RWPE2 (cell line): ENCODE measurements around the gene FGF11.
"Not testable (repeated sequence)": the region's sequence is repeated elsewhere in the genome, so short reads cannot be mapped to it uniquely, and the experiment has no call there.

Experiments used
- ATAC-seq: fragments of 200-7000 bp; cut with Tn5 transposase; 3 replicates; pipeline ENCODE4 v1.9.1; 2021; ENCODE audit warnings: low read depth
- DNase-seq: peaks from one replicate; pipeline ENCODE4 v3.0.0-alpha.2; 2020; ENCODE audit warnings: low spot score
- H3K27ac ChIP-seq: fragments of 450-650 bp; 2 replicates; pipeline ENCODE4 v1.5.1; 2017; ENCODE audit warnings: mild to moderate bottlenecking; ENCODE audit not compliant: poor library complexity, severe bottlenecking
- H3K27me3 ChIP-seq: fragments of 250-450 bp; sonication (Bioruptor Pico); 2 replicates; pipeline ENCODE4 v1.5.1; 2021; ENCODE audit warnings: mild to moderate bottlenecking, moderate library complexity; ENCODE audit not compliant: insufficient read depth, poor library complexity, severe bottlenecking
- H3K36me3 ChIP-seq: fragments of 250-450 bp; sonication (Bioruptor Pico); 2 replicates; pipeline ENCODE4 v1.5.1; 2020; ENCODE audit warnings: low read depth, mild to moderate bottlenecking, moderate library complexity
- H3K4me1 ChIP-seq: fragments of 250-450 bp; sonication (Bioruptor Pico); 2 replicates; pipeline ENCODE4 v1.5.1; 2021; ENCODE audit warnings: mild to moderate bottlenecking, moderate library complexity; ENCODE audit not compliant: insufficient read depth, poor library complexity, severe bottlenecking
- H3K4me3 ChIP-seq: fragments of 250-450 bp; sonication (Bioruptor Pico); 2 replicates; pipeline ENCODE4 v1.5.1; 2021; ENCODE audit warnings: mild to moderate bottlenecking, moderate library complexity; ENCODE audit not compliant: severe bottlenecking
- H3K9me3 ChIP-seq: fragments of 250-450 bp; sonication (Bioruptor Pico); 2 replicates; pipeline ENCODE4 v1.5.1; 2021; ENCODE audit warnings: mild to moderate bottlenecking, moderate library complexity; ENCODE audit not compliant: severe bottlenecking
- CTCF ChIP-seq: fragments of 450-650 bp; IDR thresholded peaks from one replicate; pipeline ENCODE4 v1.5.1; 2017; ENCODE audit warnings: mild to moderate bottlenecking, moderate library complexity; ENCODE audit not compliant: poor library complexity, severe bottlenecking

FGF11 gene

GRCh38 chr17:7478276-7479212 is 39.2 kb downstream of the FGF11 start:
- Histone ChIP-seq H3K27ac (peak overlapping the region; percentile 95), H3K27me3 (no peaks in the 10 kb centered on the region), H3K9me3 (no peaks in the 10 kb centered on the region), H3K36me3 (peaks cover 9% of the 10 kb centered on the region; the same call in 1 of the 2 replicates), H3K4me3 (peak overlapping the region; percentile 62), H3K4me1 (peaks cover 24% of the 10 kb centered on the region)
- DNase-seq (no peak), ATAC-seq (peak; percentile 11)
- TF ChIP-seq CTCF = no peak

GRCh38 chr17:7479213-7480088 is 40.1 kb downstream of the FGF11 start, which contains the start of gene ZBTB4:
Gene ZBTB4, minus strand, starts transcription at chr17:7479631. Its CDS starts 12,830 bp downstream, at chr17:7466801.
- peak within 1 kb of the TSS; percentile 62 for H3K4me3 ChIP-seq
- ATAC-seq = no peak
- no peak for TF ChIP-seq CTCF
- H3K9me3 ChIP-seq = no peaks in the 10 kb centered on the region
- H3K27ac ChIP-seq = peak within 1 kb of the TSS; percentile 95
- no peak for DNase-seq
- H3K36me3 ChIP-seq = peaks cover 7% of the 10 kb centered on the region; the same call in 1 of the 2 replicates
- no peaks in the 10 kb centered on the region for H3K27me3 ChIP-seq
- H3K4me1 ChIP-seq = peaks cover 24% of the 10 kb centered on the region

DNA sequence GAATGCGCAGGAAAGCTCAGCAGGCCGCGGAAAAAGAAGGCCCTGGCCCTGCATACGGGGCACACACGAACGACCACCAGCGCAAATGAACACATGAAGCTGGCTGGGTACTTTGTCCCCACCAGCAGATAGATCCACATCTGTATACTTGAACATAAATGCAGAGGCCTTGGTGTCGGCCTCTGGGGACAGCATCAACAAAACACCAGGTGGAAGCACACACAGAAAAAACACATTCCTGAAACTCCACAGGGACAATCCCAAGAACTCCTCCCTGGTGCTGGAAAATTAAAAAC is 40.7 kb downstream of the FGF11 start:
- no peaks in the 10 kb centered on the region for H3K27me3 ChIP-seq
- DNase-seq (no peak), ATAC-seq (no peak)
- H3K36me3 ChIP-seq = peaks cover 5% of the 10 kb centered on the region; the same call in 1 of the 2 replicates
- peak overlapping the region; percentile 95 for H3K27ac ChIP-seq
- no peaks in the 10 kb centered on the region for H3K9me3 ChIP-seq
- H3K4me3 ChIP-seq = peak overlapping the region; percentile 62
- peaks cover 22% of the 10 kb centered on the region for H3K4me1 ChIP-seq
- no peak for TF ChIP-seq CTCF

DNA sequence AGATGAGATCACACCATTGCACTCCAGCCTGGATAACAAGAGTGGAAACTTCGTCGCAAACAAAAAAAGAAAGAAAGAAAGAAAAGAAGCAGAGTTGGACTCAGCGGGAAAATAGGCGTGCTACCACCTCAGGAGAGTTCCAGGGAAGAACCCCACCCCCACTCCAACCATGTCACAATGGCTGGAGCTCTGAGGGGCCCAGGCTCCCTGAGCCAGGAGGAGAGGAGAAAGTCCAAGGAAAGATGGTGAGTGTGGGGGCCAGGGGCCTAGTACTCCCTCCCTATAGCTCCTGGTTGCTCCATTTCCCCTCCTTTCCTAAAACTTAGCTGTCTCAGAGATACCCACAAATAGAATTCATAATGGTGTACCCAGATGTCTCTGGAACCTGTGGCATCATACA is 42.0 kb downstream of the FGF11 start, which contains the start of gene SLC35G6:
SLC35G6 (plus strand) TSS at position 172 of the 400 bp plus-strand sequence; CDS start at position 243, 71 bp downstream.
- not testable (repeated sequence) for H3K9me3 ChIP-seq, ATAC-seq, H3K36me3 ChIP-seq, H3K4me3 ChIP-seq, H3K27me3 ChIP-seq, DNase-seq
- Histone ChIP-seq H3K27ac (peak within 1 kb of the TSS; percentile 95), H3K4me1 (peaks cover 15% of the 10 kb centered on the region)

DNA sequence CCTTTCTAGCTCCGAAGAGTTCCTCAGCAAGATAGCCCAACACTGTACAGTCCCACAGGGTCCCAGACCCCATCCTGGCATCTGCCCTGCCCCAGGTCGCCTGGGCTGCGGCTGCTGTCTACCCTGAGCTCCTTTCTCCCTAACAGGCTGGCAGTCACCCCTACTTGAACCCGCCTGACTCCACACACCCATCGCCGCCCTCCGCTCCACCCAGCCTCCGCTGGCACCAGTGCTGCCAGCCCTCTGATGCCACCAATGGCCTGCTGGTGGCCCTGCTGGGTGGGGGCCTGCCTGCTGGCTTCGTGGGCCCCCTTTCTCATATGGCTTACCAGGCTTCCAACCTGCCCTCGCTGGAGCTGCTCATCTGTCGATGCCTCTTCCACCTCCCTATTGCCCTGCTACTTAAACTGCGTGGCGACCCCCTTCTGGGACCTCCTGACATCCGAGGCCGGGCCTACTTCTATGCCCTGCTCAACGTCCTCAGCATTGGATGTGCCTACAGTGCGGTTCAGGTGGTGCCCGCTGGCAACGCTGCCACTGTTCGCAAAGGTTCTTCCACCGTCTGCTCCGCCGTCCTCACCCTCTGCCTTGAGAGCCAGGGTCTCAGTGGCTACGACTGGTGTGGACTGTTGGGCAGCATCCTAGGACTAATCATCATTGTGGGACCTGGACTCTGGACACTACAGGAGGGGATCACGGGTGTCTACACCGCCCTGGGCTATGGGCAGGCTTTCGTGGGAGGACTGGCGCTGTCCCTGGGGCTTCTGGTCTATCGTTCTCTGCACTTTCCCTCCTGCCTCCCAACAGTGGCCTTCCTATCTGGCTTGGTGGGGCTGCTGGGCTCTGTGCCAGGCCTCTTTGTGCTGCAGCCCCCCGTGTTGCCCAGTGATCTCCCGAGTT is 42.8 kb downstream of the FGF11 start:
- not testable (repeated sequence) for H3K27me3 ChIP-seq, ATAC-seq, H3K36me3 ChIP-seq, H3K4me3 ChIP-seq, DNase-seq, H3K9me3 ChIP-seq
- Histone ChIP-seq H3K27ac (peak overlapping the region; percentile 95), H3K4me1 (peaks cover 17% of the 10 kb centered on the region)

DNA sequence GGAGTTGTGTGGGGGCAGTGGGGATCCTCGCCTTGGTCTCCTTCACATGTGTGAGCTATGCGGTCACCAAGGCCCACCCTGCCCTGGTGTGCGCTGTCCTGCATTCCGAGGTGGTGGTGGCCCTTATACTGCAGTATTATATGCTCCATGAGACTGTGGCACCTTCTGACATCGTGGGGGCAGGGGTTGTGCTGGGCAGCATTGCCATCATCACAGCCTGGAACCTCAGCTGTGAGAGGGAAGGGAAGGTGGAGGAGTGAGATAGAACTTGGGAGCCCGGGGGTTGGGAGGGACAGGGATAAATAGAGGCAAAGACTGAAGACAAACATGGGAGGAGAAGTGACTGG is 43.4 kb downstream of the FGF11 start:
- peak overlapping the region; percentile 84 for H3K27ac ChIP-seq
- H3K36me3 ChIP-seq, H3K27me3 ChIP-seq, H3K9me3 ChIP-seq, ATAC-seq, DNase-seq, H3K4me3 ChIP-seq: not testable (repeated sequence)
- H3K4me1 ChIP-seq = peaks cover 14% of the 10 kb centered on the region
